ENCODE data around the gene KCNF1.

DNA sequence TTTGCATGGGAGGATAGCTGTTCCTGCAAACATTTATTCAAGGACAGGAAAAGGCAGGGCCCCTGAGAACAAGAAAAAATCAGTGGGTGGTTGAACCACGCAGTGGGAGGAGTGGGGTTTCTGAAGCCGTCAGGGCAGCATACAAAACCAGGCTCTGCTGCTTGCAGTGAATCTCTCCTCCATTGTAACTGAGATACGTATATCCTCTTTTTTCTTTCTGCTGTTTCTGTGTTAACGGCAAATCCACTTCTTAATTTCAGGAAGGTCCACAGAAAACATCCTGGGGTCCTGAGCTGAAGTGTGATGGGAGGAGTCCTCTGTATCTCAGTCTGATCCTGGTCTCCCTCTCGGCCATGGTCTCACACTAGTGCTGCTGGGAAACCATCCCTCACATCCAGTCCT lies 27.2 kb upstream of the KCNF1 start:
- TF ChIP-seq, protein P1, sequence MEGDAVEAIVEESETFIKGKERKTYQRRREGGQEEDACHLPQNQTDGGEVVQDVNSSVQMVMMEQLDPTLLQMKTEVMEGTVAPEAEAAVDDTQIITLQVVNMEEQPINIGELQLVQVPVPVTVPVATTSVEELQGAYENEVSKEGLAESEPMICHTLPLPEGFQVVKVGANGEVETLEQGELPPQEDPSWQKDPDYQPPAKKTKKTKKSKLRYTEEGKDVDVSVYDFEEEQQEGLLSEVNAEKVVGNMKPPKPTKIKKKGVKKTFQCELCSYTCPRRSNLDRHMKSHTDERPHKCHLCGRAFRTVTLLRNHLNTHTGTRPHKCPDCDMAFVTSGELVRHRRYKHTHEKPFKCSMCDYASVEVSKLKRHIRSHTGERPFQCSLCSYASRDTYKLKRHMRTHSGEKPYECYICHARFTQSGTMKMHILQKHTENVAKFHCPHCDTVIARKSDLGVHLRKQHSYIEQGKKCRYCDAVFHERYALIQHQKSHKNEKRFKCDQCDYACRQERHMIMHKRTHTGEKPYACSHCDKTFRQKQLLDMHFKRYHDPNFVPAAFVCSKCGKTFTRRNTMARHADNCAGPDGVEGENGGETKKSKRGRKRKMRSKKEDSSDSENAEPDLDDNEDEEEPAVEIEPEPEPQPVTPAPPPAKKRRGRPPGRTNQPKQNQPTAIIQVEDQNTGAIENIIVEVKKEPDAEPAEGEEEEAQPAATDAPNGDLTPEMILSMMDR (IDR thresholded peaks at IDR 0.05; ENCODE audit: poor library complexity, severe bottlenecking): no peak
- TF ChIP-seq, protein P2, sequence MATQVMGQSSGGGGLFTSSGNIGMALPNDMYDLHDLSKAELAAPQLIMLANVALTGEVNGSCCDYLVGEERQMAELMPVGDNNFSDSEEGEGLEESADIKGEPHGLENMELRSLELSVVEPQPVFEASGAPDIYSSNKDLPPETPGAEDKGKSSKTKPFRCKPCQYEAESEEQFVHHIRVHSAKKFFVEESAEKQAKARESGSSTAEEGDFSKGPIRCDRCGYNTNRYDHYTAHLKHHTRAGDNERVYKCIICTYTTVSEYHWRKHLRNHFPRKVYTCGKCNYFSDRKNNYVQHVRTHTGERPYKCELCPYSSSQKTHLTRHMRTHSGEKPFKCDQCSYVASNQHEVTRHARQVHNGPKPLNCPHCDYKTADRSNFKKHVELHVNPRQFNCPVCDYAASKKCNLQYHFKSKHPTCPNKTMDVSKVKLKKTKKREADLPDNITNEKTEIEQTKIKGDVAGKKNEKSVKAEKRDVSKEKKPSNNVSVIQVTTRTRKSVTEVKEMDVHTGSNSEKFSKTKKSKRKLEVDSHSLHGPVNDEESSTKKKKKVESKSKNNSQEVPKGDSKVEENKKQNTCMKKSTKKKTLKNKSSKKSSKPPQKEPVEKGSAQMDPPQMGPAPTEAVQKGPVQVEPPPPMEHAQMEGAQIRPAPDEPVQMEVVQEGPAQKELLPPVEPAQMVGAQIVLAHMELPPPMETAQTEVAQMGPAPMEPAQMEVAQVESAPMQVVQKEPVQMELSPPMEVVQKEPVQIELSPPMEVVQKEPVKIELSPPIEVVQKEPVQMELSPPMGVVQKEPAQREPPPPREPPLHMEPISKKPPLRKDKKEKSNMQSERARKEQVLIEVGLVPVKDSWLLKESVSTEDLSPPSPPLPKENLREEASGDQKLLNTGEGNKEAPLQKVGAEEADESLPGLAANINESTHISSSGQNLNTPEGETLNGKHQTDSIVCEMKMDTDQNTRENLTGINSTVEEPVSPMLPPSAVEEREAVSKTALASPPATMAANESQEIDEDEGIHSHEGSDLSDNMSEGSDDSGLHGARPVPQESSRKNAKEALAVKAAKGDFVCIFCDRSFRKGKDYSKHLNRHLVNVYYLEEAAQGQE (IDR thresholded peaks at IDR 0.05; ENCODE audit: borderline replicate concordance): no peak
- TF ChIP-seq MXI1 (conservative IDR thresholded peaks at IDR 0.05; ENCODE audit: poor library complexity, severe bottlenecking): no peak
